Coronary artery (tissue), 2 donors: ENCODE data around the gene LRRFIP1.

Experiments used
- DNase-seq: peaks from one replicate; pipeline ENCODE4 v3.0.0-alpha.2; 2017; ENCODE audit warnings: low spot score
- H3K27ac ChIP-seq, 2 donors: fragments of 200-600 bp; sonication (generic); one replicate each; pipeline ENCODE4 v1.5.1; 2016 to 2019
- H3K4me3 ChIP-seq: fragments of 200-600 bp; sonication (generic); 2 replicates; pipeline ENCODE4 v1.5.1; 2016; ENCODE audit warnings: mild to moderate bottlenecking, moderate library complexity
- TF ChIP-seq, protein P1 (sequence below): fragments of 200-600 bp; sonication (generic); IDR thresholded peaks from one replicate; pipeline ENCODE4 v1.5.1; 2019; ENCODE audit warnings: antibody characterized with exemption

Gene LRRFIP1

DNA sequence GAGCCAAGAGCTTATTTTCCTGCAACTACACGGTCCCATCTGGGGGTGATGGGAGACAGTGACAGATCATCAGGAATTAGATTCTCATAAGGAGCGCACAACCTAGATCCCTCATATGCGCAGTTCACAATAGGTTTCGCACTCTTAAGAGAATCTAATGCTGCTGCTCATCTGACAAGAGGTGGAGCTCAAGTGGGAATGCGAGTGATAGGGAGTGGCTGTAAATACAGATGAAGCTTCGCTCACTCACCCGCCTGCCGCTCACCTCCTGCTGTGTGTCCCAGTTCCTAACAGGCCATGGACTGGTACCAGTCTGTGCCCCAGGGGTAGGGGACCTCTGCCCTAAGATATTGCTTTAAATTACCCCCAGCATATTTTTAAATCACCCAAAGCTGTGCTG, 10.8 kb downstream of the LRRFIP1 start:
- Histone ChIP-seq H3K4me3 (no peak overlapping the region), H3K27ac (no peak overlapping the region)
- TF ChIP-seq, protein P1, sequence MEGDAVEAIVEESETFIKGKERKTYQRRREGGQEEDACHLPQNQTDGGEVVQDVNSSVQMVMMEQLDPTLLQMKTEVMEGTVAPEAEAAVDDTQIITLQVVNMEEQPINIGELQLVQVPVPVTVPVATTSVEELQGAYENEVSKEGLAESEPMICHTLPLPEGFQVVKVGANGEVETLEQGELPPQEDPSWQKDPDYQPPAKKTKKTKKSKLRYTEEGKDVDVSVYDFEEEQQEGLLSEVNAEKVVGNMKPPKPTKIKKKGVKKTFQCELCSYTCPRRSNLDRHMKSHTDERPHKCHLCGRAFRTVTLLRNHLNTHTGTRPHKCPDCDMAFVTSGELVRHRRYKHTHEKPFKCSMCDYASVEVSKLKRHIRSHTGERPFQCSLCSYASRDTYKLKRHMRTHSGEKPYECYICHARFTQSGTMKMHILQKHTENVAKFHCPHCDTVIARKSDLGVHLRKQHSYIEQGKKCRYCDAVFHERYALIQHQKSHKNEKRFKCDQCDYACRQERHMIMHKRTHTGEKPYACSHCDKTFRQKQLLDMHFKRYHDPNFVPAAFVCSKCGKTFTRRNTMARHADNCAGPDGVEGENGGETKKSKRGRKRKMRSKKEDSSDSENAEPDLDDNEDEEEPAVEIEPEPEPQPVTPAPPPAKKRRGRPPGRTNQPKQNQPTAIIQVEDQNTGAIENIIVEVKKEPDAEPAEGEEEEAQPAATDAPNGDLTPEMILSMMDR, result no peak
- DNase-seq, result no peak

DNA sequence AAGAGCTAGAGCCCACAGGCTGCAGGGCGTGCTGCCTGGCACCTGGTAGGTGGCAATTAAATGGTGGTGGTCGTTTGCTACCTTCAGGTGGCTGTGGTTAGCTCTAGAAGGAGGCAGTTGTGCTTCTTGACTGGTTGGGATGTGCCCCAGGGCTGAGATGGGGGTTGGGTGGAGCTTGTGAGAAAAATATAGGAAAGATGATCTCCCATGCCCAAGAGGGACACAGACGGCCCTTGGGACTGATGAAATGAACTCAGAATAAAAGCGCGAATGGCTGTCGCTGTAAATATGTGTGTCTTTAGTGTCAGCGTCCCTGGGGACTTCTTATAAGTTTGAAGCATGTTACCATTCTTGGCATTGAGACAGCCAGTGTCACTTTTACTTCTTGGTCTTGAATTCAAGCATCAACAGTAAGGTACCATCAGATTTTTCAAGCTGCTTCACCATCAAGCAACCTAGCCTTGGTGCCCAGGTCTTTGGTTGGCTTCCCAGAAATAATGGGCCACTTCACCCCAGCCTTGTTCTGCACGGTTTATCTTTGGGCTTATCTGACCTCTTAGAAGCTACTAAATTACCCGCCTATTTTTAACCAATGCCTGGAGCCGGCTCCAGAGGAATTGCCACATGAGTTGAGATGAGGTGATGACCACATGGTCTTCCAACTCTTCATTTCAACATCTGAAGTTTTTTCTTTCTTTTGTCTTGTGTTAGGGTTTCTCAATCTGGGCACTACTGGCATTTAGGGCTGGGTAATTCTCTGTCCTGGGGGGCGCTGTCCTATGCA, 11.9 kb downstream of the LRRFIP1 start:
- no peak for DNase-seq
- H3K4me3 ChIP-seq, result no peak overlapping the region
- TF ChIP-seq, protein P1, result no peak
- H3K27ac ChIP-seq, result no peak overlapping the region

DNA sequence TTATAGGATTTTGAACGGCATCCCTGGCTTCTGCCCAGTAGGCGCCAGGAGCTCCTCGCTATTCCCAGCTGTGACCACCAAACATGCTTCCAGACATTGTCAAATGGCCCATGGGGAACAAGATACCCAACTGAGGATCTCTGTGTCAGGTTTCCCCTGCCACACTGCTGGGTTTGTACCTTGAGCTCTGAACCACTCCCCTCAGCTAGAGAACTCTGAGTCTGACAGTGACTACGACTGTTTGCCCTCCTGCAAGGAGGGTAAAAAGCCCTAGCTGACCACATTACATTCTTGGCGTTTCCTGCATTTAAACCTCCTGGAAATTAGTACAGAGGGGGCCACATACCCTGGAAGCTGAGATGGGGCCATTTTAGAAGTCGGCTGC, 12.4 kb downstream of the LRRFIP1 start:
- DNase-seq, result no peak
- Histone ChIP-seq H3K27ac (no peak overlapping the region), H3K4me3 (no peak overlapping the region)
- TF ChIP-seq, protein P1, result no peak

DNA sequence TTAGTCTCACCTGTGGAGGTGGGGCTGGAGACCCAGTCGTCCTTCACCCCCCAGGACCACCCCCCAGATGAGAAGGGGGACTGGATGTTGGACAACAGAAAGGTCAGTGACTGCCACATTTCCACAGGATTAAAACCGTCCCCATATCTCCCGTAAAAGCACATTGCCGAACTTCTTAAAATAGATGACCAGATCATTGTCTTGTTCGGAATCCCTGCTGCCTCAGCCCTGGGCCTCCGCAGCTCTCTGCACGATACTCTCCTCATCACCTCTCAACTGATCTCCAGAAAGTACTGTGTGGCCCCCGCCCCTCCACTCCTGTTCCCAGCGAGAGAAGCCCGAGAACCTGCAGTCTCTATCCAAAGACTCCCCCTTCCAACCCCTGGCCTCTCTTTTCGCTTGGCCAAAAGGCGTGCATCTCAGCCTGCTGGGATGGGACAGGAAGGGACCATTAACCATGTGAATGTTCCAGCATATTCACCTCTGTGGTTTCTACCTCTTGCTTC, 13.2 kb downstream of the LRRFIP1 start:
- H3K4me3 ChIP-seq, result no peak overlapping the region
- TF ChIP-seq, protein P1, result no peak
- H3K27ac ChIP-seq, result no peak overlapping the region
- no peak for DNase-seq

DNA sequence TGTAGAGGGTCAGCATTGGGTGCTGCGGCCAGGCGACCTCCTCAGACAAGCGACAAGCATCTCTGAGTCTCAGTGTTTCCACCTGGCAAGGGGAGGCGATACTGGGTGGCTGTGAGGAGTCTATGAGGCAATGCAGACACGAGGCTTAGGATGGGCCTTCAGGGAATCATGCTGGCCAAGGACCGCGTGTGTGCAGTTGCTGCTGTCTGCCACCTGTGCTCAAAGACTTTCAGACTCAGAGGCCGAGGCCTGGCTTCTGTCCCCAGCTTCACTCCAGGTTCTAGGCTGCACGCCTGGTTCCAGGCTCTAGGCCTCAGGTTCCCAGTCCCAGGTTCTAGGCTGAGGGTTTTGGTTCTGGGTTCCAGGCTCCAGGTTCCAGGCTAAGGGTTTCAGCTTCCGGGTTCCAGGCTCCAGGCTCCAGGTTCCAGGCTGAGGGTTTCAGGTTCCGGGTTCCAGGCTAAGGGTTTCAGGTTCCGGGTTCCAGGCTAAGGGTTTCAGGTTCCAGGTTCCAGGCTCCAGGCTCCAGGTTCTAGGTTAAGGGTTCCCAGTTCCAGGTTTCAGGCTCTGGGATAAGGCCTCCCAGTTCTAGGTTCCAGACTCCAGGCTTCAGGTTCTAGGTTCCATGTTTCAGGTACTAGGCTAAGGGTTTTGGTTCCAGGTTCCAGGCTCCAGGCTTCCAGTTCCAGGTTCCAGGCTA, 14.8 kb downstream of the LRRFIP1 start:
- Histone ChIP-seq H3K4me3 (no peak overlapping the region), H3K27ac (no peak overlapping the region)
- DNase-seq, result no peak

DNA sequence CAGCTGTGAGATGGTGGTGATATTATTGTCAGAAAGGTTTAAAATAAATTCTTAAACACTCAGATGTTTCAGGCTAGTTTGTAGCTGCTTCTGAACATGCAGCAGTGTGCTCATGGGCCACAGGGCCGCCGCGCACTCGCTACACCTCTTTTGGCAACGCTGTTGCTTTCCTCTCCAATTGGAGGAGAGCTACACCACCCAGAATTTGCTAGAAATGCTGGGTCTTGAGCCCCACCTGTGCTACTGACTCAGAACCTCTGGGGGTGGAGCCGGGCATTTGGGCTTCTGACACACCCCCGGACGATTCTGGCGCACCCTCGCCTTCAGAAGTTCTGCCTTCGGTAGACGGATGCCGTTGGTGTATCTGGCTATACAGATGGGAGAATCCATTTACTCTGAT, 15.7 kb downstream of the LRRFIP1 start:
- DNase-seq, result no peak
- H3K4me3 ChIP-seq, result no peak overlapping the region
- no peak overlapping the region for H3K27ac ChIP-seq
- TF ChIP-seq, protein P1, result no peak

More for the DNA sequence above, 14.8 kb downstream of the LRRFIP1 start:
- TF ChIP-seq, protein P1, result no peak
